ENCODE data around the gene C4orf17.

Gene C4orf17

DNA sequence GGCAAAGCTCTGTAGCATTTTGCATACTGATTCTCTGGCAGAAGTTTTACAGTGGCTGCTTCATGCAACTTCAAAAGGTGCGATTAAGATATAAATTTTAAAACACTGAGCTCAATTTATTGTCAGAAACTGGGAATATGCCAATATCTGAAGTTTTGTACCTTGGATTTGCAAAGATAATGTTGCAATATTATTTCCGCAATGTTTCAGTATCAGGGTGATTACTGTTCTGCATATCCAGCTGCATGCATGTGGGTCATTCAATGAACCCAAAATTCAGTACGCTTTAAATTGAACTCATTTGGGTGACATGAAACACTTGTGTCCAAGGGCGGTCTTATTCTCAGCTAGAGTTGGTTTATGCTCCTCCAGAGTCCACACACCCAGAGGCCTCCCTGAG, 26.9 kb downstream of the C4orf17 start:
- no peak for DNase-seq (ENCODE audit: low spot score)

DNA sequence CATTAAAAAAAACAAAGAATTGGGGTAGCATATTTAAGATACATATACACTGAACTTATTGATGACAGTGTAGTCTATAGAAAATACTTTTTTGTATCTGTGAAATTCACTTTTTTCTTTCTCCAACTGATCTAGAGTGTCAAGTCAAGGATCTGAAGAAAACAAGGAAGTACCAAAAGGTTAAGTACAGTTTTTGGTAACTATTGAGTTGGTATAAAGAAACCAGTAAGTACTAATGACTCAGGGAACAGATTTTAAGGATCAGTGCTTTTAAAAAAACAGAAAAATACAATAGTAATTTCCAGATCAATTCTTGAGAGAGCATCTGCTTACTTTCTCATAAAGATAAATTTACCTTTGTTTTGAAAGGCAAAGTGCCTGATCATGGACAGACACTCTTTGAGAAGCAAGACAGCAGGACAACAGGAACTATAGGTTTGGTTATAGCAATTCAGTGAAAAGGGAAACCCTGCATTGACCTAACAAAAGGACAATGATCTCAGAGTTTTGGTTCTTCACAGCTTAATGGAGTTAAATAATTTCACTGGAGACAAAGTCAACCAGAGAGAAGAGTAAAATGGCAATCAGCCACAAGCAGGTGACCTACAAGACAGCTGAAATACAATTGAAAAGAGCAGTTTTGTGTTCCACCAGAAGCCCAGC, 29.6 kb downstream of the C4orf17 start:
- DNase-seq (ENCODE audit: low spot score) = no peak

DNA sequence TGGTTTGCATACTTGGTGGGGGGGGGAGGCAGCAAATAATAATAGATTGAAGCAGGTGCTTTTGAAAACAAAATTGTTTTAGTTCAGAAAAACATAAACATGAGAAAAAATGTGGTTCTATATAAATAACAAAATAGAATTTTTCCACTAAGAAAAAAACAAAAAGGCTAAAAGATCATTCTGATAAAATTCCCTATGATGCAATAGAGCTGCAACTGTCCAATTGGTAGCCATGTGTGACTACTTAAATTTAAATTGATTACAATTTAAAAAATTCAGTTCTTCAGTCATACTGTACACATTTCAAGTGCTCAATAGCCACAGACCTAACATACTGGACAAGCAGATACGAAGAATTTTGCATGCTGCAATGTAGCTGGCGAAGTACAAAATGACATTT, 42.1 kb downstream of the C4orf17 start:
- no peak for DNase-seq (ENCODE audit: low spot score)

DNA sequence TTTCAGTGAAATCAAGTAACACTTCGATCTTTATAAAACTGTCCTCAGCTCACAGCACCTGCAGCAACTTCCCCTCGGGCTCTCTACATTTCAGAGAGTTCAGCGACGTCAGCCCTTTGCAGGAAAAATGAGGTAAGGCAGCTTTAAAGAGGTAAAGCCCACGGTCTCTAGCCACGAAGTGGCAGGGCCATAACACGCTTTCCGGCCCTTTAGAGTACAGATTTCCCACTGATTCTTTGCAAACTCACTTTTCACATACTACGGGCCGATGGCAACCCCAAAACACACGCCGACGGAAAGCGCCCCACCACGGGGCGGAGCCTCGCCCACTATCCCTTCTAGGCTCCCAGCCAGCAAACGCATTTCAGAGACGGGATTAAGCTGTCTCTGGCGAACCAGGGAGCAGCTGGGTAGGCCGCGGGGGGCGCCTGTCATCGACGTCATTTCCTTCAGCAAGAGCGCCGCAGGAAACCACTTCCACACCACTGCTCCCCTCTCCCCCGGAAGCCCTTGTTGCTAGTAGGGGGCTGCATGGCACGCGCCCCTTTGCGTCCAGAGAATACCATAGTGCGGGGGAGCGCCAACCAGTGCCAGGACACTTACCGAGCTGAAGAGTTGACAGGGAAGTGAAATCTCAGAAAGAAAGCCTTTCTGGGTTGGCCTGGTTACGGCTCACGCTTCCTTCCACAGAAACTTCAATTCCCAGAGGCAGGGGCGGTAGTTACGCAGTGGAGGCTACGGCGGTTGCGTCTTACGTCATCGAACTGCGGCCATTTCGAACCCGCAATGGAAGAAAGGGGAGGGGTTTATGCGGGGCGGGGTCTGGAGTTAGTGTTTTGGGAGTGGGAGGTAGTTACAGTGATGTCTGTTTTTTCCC, 52.7 kb downstream of the C4orf17 start, which contains the start of gene TRMT10A:
TRMT10A (minus strand) TSS at position 730 of the 877 bp plus-strand sequence. CDS start 4,701 bp downstream, outside the sequence.
- peak; percentile 96 for DNase-seq (ENCODE audit: low spot score)

DNA sequence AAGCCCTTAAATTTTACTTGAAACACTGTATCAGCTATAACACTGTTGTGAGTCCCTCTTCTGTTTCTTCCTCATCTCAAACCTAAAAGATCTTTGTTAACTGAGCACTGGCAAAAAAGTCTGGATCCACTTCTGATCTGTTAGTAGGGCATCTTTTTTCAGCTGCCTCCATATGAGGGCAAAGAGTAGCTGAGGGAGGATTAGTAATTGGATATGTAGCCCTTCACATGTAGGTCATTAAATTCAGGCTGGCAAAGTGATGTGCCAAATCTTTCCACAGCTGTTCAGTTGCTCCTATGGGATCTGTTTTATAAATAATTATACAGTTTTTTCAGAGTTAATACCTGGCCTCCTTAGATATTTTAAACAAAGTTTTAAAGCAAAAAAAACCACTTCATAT, 54.1 kb downstream of the C4orf17 start:
- DNase-seq (ENCODE audit: low spot score) = no peak

DNA sequence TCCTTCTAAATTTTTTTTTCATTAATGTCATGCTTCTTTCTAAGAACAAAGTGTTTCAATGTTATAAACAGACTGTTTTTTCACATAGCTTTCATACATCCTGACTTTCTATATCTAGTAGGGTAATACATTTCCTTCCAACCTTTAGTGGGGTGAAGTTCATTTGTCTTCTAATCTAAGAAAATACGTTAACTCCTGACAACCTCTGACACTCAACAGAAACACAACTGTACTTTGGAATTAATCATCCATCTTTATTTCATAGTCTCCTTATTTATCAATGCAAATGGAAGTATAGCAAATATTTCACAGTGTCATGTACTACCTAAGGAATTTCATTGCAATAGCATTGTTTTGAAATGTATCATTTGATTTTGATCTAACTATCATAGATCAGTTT, 61.1 kb downstream of the C4orf17 start:
- no peak for DNase-seq (ENCODE audit: low spot score)

DNA sequence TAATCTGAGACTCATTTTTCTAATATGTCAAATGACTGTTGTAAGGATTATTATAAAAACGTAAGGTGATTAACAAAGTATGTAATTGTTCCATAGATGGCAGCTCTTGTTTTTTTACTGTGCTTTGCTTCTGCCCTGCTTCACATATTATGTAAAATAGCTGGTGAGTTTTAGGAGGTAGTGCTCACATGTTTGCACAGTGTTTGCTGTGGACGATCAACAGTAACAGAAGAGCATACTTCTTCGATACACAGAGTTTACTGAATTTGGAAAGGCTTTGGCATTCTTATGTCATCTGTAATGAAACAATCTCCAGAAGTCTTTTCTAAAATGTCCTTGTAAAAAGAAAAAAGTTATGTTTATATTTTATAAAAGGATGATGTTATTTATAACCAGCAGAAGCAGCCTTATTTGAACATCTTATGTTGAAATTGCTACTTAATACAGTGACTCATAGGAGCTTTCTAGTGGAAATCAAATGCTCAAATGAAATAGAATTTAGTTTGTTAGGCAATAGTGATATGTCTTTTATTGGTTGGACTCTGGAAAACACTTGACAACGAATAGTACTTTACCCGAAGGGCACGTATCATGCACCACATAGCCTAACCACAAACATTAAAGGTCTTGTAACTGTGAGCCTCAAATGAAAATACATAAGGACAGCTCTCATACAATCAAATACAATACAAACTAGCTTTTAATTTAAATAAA, 61.9 kb downstream of the C4orf17 start:
- DNase-seq (ENCODE audit: low spot score) = no peak

DNA sequence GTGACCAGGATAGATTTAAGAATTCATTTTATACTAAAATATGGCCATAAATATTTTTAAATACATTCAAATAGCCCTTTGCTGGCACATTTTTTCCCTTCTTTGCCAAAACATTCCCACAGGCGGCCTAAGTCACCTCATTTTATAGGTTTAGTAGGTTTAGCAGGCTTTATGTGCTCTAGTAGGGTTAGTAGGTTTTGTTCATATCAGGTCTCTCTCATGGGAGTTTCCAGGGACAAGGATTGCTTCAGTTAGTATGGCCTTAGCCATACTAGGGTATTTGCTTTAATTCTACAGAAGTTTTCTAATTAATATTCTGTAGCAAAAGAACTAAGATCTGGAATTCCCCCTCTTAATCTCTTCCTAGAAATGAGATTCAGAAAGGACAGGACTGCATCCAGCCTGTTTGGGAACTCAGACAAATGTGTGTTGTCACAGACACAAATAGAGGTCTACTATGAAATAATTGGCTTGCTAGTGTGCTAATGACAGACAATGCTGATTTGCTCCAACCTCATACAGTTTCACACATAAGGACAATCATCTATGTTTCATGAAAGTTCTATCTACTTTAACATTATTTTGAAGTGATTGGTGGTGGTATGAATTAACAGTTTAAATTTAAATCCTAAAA, 63.0 kb downstream of the C4orf17 start:
- DNase-seq (ENCODE audit: low spot score) = no peak

DNA sequence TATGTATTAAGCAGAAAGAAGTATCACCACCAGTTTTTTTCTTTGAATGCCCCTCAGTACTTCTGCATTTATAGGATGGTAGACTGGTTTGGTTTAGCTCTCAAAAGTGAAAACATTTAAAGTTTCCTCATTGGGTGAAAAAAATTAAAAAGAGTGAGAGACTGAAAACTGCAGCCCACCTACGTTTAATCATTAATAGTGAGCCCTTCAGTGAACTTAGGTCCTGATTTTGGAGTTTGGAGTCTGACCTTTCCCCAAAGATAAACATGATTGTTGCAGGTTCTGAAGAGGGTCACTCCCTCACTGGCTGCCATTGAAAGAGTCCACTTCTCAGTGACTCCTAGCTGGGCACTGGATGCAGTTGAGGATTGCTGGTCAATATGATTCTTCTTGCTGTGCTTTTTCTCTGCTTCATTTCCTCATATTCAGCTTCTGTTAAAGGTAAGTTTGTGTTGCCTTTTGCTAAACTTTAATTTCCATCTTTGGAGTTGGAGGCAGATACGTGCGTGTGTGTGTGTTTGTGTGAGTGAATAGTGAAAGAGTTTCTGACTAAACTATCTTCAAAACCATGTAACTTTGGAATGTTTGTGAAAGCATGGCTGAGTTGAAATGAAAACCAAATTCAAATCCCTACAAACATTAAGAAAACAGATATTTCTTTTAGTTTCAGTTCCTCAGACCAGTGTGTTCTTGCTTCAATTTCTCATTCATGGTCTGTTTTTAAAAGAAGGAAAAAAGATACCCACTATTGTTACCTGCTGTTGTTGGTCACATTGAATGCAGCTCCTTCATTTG, 63.9 kb downstream of the C4orf17 start, which contains the start of gene MTTP:
MTTP (plus strand) TSS at position 295 of the 795 bp plus-strand sequence; CDS start at position 381, 86 bp downstream.
- DNase-seq (ENCODE audit: low spot score) = no peak

DNA sequence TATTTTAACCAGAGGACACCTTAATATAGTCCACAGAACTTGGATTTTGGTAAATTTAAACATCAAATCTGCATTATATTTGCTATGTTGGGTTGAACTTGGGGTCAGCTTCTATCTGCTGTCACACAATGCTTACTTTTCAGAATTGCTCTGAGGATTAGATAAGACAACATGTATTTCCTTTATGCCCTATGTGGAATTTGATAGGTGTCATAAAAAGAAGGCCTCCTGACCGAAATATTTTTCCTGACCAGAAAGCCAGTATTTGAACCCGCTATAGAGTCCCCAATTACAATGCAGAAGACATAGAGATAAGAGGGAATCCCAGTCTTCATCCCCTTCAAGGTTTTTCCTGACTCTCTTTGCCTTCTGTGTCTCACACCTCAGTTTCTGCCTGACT, 67.9 kb downstream of the C4orf17 start:
- DNase-seq (ENCODE audit: low spot score) = no peak

DNA sequence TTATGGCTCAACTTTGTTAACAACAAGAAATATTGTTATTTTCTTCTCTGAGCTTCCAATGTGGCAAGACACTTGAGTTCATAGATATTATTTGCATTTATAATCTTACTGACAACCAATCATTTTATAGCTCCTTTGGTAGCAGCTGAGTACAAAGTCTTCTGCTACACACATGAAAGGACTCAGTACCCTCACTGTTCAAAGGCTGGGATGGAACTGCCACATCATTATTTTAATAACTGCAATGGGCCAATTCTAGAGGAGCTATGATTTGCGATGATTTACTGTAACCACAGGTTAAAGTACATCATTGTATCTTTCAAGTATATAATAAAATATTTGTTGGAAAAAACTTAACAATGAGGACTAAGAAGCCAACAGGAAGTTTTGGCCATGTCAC, 74.7 kb downstream of the C4orf17 start:
- no peak for DNase-seq (ENCODE audit: low spot score)

DNA sequence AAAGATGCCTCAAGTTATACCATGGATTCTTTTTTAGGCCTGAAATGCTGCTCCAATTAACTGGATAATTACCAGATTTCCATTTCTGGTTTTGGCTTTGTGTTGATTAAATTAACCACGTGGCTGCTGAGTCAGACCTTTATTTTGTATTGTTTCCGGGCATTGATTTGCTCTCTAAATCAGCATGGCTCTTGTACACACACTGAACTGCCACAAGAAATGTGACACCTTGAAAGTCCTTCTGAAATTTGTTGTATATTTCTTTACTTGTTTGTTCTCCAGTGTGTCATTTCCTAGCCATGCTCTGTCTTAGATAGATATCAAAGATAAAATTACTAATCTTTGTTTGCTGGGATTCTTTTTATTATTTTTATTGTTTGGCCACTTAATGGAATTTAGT, 75.5 kb downstream of the C4orf17 start:
- DNase-seq (ENCODE audit: low spot score) = no peak

DNA sequence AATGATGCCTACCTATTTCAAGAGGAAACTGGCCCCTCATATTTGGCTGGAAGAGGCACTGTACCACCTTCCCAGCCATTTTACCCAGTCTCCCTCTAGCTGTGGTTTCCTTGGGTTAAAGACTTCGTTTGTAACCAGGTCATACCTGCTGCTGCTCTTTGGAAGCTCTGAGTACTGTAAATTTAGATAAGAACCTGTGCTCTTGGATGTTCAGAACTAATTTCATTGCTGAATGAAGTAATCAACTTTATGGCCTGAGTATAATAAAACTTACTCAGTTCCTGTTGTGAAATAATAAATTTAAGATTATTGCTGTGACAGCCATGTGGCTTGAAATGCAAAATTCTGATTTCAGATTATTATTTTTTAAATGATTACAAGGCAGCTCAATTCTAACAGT, 76.0 kb downstream of the C4orf17 start:
- DNase-seq (ENCODE audit: low spot score) = no peak

DNA sequence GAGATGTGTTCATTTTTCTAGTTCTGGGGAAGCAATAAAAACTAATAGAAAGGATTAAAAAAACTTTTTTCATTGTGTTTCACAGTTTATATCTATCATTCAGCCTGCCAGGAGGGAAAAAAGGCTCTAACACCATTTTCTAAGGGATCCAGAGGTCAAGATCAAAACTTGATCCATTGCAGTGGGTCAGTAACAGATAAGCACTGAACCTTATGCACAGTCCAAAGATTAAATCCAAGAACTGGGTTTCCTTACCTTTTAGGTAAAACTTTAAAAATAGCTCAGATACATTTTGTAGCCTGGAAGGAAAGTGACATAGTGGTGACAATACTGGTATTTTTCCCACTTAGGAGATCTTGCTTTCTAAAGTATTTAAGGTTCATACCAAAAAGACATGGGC, 76.5 kb downstream of the C4orf17 start:
- DNase-seq (ENCODE audit: low spot score) = no peak

DNA sequence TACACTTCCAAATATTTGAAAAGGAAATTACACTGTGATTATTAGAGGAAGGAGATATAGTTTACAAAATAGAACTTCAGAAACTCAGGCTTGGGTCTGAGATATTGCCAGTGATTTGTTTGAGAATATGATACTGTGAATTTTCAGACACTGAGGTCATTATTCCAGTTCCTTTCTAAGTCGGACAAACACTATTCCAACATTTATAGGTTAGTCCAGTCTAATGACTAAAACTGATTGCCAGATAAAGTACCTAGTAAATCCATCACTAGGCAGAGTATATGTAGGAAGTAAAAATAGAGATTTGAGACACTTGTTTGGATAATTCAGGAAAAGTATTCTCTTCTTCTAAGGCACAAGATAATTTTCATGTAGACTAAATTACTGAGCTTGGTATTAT, 77.0 kb downstream of the C4orf17 start:
- DNase-seq (ENCODE audit: low spot score) = no peak

DNA sequence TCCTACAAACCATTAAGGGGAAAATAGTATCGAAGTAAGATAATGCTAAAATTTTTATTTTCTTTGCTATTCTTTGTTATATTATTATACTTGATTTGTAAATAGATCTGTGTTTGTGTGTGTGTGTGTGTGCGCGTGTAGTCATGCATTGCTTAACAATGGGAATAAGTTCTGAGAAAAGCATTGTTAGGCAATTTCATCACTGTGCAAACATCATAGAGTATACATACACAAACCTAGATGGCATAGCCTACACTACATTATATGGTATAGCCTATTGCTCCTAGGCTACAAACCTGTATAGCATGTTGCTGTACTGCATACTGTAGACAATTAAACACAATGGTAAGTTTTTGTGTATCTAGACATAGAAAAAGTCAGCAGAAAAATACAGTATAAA, 80.9 kb downstream of the C4orf17 start:
- no peak for DNase-seq (ENCODE audit: low spot score)
